HG02840 (cell line): ENCODE results near the gene UPK1A.
"Not testable (repeated sequence)": the region's sequence is repeated elsewhere in the genome, so short reads cannot be mapped to it uniquely, and the experiment has no call there.

Experiments used
- ATAC-seq: cut with Tn5 transposase; IDR thresholded peaks from one replicate; pipeline ENCODE4 v1.9.1; 2021; ENCODE audit warnings: mild to moderate bottlenecking, moderate library complexity, moderate number of reproducible peaks; ENCODE audit not compliant: unreplicated experiment, low FRiP score

UPK1A gene

DNA sequence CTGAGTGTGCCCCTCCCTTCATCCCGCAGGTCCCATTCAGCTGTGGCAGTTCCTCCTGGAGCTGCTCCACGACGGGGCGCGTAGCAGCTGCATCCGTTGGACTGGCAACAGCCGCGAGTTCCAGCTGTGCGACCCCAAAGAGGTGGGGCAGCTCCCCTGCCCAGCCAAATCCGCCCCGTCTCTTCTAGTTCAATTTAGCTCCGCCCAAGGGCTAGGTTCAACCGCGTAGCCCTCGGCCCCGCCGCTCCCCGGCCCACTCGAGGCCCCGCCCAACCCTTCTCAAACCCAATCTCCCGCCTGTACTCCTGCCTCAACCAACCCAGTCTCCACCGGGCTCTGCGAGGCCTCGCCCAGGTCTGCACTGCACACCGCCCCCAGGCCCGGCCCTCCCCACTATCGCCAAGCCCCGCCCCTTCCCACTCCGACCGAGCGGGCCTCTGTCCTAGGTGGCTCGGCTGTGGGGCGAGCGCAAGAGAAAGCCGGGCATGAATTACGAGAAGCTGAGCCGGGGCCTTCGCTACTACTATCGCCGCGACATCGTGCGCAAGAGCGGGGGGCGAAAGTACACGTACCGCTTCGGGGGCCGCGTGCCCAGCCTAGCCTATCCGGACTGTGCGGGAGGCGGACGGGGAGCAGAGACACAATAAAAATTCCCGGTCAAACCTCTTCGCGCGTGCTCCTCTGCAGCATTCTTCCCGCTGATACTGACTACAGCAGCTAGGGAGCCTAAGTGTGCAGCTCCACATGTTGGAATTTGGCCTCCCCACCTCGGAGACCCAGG, 21.9 kb upstream of the UPK1A start:
- ATAC-seq = peak; percentile 55

DNA sequence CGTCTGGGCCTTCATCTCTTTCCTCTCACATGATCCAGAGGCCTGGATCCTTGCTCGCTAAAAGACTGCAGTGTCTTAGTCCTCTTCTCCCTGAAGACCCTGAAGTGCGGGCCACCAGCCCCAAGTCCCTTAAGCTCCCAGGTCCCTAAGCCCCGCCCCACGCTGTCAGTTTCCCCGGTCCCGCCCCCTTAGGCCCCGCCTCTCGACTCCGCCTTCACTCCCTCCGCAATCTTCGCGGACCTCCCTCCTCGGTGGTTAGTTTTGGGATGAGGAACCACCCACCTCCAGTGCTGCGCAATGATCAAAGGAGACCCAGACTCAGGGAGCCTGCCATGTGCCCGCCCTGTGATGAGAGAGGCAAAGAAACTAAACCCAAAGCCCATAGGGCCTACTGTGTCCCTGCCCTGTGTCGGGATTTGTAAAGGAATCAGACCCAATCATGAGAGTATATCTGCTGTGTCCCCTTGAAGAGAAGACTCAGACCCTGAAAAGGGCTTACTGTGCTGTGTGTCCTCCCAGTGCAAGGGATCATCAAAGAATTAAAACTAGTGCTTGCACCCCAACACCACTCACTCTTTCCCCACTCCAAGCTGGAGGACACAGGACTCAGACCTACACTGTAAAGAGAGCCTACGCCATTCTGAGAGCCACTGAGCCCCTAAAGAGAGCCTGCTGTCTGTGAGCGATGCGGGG, 21.2 kb upstream of the UPK1A start:
- no peak for ATAC-seq

DNA sequence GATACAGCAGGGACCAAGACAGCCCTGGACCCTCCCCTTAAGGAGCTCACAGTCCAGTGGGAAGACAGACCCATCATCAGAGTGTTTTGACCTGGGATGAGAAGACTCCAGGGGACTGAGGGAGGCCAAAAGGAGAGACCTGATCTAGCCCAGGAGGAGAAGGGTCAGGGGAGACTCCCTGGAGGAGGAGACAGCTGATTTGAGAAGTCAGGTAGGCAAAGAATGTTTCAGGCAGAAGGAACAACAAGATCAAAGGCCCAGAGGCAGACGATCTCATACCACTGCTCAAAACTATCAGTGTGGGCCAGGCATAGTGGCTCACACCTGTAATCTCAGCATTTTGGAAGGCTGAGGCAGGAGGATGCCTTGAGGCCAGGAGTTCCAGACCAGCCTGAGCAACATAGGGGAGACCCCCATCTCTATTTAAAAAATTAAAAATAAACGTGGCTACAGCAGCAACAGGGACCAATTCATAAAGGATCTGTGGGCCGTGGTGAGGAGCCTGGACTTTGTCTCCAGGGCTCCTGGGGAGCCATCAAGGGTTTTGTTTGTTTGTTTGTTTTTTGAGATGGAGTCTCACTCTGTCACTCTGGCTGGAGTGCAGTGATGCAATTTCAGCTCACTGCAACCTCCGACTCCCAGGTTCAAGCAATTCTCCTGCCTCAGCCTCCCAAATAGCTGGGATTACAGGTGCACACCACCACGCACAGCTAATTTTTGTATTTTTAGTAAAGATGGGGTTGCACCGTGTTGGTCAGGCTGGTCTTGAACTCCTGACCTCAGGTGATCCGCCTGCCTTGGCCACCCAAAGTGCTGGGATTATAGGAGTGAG, 20.4 kb upstream of the UPK1A start:
- no peak for ATAC-seq

DNA sequence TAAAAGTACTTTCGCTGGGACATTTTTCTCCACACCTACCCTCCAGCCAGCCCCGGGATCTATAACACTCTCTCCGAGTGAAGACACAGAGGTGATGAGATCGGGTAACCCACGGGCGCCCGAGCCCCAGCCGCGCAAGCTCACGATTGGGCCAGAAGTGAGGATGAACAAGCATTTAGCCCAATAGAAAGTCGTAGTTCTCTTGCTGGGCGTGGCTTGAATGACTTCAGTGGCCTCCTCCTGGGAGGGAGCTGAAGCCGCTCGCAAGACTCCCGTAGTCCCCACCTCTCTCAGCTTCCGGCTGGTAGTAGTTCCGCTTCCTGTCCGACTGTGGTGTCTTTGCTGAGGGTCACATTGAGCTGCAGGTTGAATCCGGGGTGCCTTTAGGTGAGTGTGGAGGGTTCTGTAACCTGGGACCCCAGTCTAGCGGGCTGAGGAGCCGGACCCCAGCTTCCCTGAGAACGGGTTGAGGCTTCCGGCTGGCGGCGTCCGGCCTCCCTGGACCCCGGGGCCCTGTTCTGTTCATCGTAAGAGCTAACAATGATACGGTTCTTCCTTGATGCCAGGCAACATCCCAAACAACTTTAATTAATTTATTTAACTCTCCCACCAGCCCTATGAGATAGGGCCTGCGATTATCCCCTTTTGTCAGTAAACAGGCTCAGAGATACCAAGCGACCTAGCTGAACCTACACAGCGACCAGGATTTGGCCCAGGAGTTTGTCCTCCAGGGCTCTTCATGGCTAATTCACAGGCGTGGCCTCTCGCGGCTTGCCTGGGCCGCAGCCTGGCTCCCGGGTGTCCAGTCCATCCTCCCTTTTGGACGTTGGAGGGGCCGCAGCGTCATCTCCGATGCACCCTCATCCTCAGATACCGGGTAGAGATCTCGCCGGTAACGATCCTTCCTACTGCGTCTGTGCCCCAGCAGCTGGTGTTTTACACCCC, 18.0 kb upstream of the UPK1A start, which contains the start of gene COX6B1:
TSS of gene COX6B1 (plus strand) at position 307 of the 945 bp plus-strand sequence. CDS start 2,921 bp downstream, outside the sequence.
- ATAC-seq = peak; percentile 51

DNA sequence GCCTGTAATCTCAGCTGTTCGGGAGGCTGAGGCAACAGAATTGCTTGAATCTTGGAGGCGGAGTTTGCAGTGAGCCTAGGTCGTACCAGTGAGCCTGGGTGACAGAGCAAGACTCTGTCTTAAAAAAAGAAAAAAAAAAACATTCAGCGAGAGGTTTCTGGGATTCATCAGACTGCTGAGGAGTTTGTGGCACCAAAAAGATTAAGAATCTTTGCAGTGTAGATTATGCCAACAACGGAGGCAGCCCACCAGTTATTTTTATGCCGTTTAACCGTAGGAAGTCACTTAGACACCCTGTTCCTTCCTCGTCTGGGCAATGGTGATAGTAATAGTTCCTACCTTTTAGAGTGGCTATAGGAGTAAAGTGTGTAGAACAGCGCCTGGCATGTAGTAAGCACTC, 15.7 kb upstream of the UPK1A start:
- ATAC-seq = no peak

DNA sequence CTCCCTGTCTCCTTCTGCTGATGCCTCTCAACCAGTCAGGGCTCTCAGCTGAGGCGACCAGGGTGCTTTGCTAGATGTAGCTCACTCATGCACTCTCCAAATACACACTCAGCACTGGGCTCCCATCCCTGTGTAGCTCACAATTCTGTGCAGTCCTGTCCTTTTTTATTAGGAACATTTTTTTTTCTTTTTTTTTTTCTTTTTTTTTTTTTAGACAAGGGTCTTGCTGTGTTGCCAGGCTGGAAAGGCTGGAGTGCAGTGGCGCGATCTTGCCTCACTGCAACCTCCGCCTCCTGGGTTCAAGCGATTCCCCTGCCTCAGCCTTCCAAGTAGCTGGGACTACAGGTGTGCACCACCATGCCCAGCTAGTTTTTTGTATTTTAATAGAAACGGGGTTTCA, 11.5 kb upstream of the UPK1A start:
- not testable (repeated sequence) for ATAC-seq

DNA sequence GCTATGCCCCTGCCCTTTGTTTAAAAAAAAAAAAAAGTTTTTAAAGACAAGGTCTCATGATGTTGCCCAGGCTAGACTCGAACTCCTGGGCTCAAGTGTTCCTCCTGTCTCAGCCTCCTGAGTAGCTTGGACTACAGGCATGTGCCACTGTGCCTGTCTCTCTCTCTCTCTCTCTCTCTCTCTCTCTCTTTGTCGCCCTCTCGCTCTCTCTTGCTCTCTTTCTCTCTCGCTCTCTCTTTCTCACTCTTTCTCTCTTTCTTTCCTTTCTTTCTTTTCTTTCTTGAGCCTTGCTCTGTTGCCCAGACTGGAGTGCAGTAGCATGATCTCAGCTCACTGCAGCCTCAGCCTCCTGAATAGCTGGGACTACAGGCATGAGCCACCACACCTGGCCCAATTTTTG, 10.7 kb upstream of the UPK1A start:
- no peak for ATAC-seq

DNA sequence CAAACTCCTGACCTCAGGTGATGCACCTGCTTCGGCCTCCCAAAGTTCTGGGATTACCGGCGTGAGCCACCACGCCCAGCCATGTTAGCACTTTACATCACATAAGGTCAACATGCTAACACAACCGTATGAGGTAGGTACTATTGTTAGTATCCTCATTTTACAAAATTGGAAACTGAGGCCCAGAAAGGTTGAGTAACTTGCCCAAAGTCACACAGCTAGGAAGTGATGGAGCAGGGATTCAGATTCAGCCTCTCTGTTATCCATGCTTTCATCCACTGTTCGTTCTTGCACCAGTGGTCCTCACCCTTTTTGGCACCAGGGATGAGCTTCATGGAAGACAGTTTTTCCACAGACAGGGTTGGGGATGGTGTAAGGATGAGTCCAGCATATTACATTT, 9.6 kb upstream of the UPK1A start:
- ATAC-seq = no peak

DNA sequence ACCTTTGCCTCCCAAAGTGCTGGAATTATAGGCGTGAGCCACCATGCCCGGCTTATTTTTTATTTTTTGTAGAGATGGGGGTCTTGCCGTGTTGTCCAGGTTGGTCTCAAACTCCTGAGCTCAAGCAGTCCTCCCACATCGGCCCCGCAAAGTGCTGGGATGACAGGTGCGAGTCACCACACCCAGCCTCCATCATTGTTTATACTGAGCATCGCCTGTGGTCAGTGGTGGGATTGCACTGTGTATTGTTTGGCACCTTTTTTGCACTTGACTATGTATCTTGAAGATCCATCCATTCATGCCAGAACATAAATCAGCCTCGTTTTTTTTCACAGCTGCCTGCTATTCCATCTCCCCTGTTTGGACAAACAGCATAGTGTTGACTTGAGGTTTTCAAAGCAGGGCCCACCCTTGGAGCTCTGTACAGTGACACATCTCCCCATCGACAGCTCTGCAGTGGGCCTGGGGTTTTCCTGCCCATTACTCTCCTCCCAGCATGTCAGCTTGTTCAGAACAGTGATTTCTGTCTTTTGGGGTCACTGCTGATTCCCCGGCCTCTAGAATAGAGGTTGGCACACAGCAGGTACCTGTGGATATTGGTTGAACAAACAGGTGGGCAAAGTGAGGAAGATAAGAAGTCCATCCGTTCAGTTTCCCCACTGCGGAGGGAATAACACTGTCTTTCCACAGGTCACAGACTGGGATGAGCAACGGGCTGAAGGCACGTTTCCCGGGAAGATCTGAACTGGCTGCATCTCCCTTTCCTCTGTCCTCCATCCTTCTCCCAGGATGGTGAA, 8.2 kb upstream of the UPK1A start:
- ATAC-seq = no peak

DNA sequence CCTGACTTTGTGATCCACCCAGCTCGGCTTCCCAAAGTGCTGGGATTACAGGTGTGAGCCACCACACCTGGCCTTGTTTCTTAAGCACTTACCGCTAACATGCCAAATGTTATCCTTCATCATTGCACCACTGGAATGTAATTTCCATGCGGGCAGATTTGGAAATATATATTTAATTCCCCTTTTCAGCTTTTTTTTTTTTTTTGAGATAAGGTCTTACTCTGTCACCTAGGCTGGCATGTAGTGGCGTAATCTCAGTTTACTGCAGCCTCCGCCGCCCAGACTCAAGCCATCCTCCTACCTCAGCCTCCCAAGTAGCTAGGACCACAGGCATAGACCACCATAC, 4.3 kb upstream of the UPK1A start:
- ATAC-seq = no peak

DNA sequence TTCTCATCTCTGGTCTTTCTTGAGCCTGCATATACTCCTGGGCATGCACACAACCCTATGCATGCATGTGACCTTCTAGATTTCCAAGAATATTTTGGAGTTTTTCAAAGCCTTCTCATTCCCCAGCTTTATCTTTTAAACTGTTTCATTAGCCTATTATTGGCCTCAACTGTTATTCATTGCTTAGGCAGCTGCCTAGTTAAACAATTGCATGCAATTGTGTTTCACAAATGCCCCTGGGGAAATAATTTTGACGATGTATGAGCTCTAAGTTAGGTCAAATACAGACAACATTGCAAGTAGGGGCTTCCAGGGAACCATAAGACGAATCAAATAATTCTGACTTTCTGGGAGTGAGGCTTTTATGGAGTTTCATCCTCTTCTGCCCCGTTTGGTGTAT, 2.3 kb upstream of the UPK1A start:
- ATAC-seq = no peak

DNA sequence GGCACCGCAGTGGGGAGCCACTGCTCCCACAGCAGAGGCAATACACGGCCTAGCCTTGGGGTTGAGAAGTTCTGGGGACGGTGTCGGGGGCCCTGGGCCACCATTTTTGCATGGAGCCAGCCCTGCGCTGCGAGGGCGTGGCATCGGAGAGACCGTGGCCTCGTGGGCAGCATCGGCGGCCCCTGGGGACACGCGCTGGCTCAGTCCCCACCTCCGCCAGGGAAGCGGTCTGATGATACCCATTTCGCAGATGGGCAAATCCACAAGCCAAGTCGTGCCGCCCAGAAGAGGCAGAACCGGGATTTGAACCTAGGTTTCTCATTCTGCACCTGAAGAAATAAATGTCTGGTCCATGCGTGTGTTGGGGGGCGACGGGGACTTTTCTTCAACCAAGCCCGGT, 1.2 kb upstream of the UPK1A start:
- ATAC-seq = no peak

DNA sequence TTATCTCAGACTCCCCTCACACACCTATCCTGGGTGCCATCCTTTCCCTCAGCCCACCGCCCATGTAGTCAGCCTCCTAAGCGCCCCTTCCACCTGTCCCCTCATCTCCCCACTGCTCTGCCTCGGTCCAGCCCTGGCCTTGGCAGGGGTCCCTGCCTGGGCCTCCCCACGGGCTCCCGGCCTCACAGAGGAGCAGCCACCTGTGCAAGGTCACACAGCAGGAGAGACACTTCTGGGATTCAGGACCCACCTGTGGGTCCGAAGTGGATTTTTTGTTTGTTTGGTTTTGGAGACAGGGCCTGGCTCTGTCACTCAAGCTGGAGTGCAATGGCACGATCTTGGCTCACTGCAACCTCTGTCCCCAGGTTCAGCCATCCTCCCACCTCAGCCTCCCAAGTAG, 713 bp upstream of the UPK1A start:
- ATAC-seq = no peak

DNA sequence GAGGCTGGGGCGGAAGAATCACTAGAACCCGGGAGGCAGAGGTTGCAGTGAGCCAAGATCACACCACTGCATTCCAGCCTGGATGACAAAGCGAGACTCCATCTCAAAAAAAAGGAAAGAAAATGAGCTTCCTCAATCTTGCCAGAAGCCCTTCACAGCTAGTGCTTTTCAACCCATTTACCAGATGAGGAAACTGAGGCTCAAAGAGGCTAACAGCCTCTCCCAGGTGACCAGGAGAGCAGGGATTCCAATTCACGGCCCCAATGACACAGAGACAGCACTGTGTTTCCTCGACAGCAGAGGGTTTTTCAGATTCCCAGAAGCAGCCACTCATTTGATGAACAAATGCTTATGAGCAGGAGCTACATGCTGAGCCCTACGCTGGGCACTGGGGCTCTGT, 3.2 kb downstream of the UPK1A start:
- ATAC-seq = no peak

DNA sequence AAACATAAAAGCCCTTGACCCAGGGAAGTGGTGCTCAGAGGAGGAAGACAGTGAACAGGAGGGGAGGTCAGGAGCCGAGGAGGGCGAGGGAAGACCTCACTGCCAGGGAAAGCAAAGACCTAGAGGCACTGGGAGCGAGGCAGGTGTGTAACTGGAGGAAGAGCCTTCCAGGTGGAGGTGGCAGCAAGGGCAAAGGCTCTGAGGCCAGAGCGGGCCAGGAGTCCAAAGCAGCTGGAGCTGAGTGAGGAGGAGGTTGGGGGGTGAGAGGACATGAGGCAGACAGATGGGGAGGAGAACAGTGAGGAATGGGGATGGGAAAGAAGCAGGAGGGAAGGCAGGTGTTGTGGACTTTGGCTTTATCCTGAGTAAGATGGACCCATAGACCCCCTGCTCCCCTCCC, 3.7 kb downstream of the UPK1A start:
- ATAC-seq = no peak

DNA sequence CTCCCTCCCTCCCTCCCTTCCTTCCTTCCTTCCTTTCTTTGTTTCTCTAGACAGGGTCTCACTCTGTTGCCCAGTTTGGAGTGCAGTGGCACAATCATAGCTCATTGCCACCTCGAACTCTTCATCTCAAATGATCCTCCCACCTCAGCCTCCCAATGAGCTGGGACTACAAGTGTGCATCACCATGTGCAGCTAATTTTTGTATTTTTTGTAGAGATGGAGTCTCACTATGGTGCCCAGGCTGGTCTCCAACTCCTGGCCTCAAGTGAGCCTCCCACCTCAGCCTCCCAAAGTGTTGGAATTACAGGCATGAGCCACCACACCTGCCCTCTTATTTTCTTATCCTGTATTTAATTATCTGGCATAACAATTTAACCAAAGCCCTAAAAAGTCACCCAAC, 4.4 kb downstream of the UPK1A start:
- ATAC-seq = no peak

DNA sequence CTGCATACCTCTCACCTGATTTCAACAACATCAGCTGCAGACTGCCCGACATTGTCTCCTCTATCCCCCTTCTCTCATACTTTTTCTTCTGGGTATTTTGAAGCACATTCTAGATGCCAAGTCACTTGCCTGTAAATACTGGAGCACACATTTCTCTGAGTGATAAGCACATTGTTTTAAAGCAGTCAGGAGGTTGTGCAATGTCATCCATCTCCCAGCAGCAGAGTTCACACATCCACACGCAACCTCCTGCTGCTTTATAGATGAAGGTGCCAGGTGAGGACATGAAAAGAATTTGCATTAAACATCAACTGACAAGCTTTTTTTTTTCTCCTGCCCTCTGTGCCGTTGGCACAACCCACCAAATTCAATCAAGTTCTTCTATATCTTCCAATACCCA, 5.5 kb downstream of the UPK1A start:
- ATAC-seq = no peak

DNA sequence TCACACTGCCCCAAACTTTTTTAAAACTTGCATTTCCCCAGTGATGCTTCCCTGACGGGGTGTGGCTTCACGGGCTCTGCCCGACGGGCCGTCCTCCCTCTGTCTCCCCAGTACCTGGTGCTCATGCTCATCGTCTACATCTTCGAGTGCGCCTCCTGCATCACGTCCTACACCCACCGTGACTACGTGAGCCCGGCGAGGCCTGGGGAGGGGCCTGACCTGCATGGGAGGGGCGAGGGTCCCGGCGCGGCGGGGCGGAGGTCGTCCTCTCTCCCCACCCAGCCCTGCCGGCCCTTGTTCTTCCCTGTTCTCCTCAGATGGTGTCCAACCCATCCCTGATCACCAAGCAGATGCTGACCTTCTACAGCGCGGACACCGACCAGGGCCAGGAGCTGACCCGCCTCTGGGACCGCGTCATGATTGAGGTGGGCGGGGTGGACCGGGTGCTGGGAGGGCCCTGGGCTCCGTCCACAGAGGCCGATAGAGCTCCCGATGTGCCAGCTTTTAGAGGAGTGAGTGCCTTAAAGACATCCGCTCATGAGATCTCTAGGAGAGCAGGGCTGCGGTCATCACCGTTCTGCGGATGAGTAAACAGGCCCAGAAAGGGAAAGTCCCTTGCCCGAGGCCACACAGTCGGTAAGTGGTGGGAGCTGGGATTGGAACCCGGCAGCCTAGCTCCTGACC, 6.9 kb downstream of the UPK1A start:
- no peak for ATAC-seq

DNA sequence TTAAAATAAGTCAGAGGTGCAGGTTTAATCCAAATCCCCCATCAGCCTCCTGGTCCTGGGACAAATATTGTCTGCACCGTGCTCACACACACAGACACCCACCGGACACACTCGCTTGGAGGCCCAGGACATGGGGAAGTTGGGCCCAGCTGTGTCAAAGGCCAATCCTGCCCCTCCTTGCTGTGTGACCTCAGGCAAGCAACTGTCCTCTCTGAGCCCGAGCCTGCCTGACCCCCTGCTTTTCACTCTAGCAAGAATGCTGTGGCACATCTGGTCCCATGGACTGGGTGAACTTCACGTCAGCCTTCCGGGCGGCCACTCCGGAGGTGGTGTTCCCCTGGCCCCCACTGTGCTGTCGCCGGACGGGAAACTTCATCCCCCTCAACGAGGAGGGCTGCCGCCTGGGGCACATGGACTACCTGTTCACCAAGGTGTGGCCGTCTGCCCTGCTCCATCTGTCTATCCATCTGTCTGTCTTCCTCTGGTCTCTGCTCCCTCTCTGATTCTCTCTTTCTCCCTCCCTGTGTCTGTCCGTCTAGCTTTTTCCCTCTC, 9.3 kb downstream of the UPK1A start:
- ATAC-seq = no peak
